ENCODE measurements around the gene ZNF200. TPM values are rescaled to one million over a fixed set of nuclear protein-coding genes. Genes with fewer than 3 reads are reported as not detected.
A peak's percentile ranks its signal among the peaks of the same experiment; 100 is the strongest.

The ZNF200 gene
- total RNA-seq, 2 experiments from 2014 or later = 9.7 to 10.1 TPM

DNA sequence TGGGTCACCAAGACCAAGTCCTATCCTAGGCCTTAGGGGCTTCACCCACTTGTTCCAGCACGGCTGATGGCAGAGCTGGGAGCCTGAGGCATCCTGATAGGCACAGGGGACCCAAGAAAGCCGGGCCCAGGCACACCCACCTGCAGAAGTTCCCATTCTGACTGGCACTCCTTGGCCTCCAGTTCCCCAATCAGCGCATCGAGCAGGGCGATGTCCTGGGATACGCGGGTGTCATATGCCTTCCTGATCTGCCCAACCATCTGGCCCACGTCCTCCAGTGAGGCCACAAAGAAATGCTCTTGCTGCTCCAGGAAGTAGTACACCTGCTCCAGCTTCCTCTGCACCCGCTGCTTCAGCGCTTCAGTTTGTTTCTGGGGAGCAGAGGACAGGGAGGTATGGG is 11.9 kb upstream of the ZNF200 start:
- Mint-ChIP-seq H3K4me3 (no peak overlapping the region), H3K27ac (no peak overlapping the region), H3K4me1 (ENCODE audit: low read depth) (no peaks in the 10 kb centered on the region), H3K27me3 (ENCODE audit: low read depth) (no peaks in the 10 kb centered on the region), H3K36me3 (ENCODE audit: low read depth) (no peaks in the 10 kb centered on the region), H3K9me3 (no peaks in the 10 kb centered on the region)
- intact Hi-C loops (cut with micrococcal nuclease) = no loop called here
- no peak for DNase-seq
- CTCF ChIA-PET = no interaction called here

DNA sequence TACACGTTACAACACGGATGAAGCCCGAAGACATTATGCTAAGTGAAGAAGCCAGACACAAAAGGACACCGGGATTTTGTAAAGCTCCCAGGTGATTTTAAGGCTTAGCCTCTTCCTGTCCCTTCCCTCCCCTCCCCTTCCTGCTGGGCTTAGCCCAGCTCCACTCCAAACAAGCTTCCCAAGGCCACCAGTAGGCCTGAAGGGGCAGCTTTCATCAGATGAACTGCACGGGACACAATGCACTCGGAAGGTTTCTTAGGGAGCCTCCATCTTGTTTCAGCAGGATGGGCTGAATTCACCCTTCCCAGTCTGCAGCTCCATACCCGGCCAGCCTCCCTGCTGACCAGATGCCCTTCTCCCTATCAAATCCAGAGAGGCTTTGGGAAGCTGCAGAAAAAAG is 11.0 kb upstream of the ZNF200 start:
- H3K27ac Mint-ChIP-seq = no peak overlapping the region
- no peaks in the 10 kb centered on the region for H3K4me1 Mint-ChIP-seq (ENCODE audit: low read depth)
- intact Hi-C loops (cut with micrococcal nuclease) = no loop called here
- H3K27me3 Mint-ChIP-seq (ENCODE audit: low read depth) = no peaks in the 10 kb centered on the region
- no peaks in the 10 kb centered on the region for H3K36me3 Mint-ChIP-seq (ENCODE audit: low read depth)
- CTCF ChIA-PET = interaction anchor here (0.6 kb wide), 1 partner anchor 244 kb away, joined by 3 read pairs; no protein-coding TSS in a partner anchor
- no peak for DNase-seq
- H3K4me3 Mint-ChIP-seq = no peak overlapping the region
- H3K9me3 Mint-ChIP-seq = no peaks in the 10 kb centered on the region

DNA sequence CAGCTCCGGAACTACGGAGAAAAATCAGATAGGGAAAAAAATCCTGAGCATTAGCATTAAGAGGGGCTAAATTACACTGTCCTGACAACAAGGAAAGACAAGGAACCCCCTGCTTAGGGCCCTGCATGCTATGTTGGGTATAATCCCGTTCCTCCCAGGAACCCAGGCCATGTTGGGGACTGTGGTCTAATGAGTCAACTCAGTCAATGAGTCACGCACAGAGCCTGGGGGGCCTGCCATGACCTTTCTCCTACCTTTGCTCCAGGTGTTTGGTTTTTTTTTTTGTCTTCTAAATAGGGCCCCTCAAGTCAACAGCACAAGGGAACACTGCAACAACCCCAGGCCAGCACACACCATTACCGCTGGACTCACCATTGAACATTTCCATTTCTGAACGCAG is 8.9 kb upstream of the ZNF200 start:
- no peaks in the 10 kb centered on the region for H3K9me3 Mint-ChIP-seq
- no peaks in the 10 kb centered on the region for H3K36me3 Mint-ChIP-seq (ENCODE audit: low read depth)
- no peak for DNase-seq
- H3K27ac Mint-ChIP-seq = peak overlapping the region; percentile 15
- CTCF ChIA-PET = no interaction called here
- H3K27me3 Mint-ChIP-seq (ENCODE audit: low read depth) = no peaks in the 10 kb centered on the region
- intact Hi-C loops (cut with micrococcal nuclease) = no loop called here
- H3K4me3 Mint-ChIP-seq = no peak overlapping the region
- H3K4me1 Mint-ChIP-seq (ENCODE audit: low read depth) = no peaks in the 10 kb centered on the region

DNA sequence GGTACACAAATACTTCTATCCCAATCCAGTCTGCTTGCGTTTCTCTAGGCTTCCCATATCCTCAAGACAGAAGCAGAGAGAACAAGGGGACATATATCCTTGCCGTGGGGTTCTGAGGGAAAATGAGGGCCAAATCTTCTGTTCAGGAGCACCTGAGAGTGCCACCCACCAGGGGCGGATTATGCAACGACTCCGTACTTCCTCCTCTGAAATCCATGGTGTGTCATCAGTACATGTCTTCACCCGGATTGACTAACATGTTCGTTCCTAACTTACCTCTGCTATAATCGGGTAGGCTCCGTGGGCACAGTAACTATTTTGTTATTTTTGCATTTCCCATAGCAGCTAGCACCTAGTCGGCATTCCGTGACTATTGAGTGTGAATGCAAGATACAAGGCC is 7.8 kb upstream of the ZNF200 start:
- Mint-ChIP-seq H3K27me3 (ENCODE audit: low read depth) (no peaks in the 10 kb centered on the region), H3K36me3 (ENCODE audit: low read depth) (no peaks in the 10 kb centered on the region), H3K9me3 (no peaks in the 10 kb centered on the region), H3K4me3 (no peak overlapping the region), H3K4me1 (ENCODE audit: low read depth) (no peaks in the 10 kb centered on the region), H3K27ac (no peak overlapping the region)
- DNase-seq = no peak
- intact Hi-C loops (cut with micrococcal nuclease) = no loop called here
- CTCF ChIA-PET = no interaction called here

DNA sequence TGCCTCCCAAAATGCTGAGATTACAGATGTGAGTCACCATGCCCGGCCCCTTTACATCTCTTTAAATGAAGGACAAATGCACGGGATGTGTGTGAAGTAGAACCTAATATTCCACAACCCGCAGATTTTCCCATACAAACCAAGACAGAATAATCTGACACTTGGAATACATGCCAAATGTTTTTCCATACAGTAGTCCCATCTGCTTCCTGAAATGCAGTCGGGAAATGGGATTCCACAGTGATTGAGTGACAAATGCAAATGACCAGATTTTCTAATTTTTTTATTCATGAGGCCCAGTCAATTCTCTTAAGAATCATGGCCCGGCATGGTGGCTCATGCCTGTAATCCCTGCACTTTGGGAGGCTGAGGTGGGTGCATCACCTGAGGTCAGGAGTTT is 6.8 kb upstream of the ZNF200 start:
- H3K4me1 Mint-ChIP-seq (ENCODE audit: low read depth) = no peaks in the 10 kb centered on the region
- H3K36me3 Mint-ChIP-seq (ENCODE audit: low read depth) = no peaks in the 10 kb centered on the region
- H3K27ac Mint-ChIP-seq = no peak overlapping the region
- CTCF ChIA-PET = no interaction called here
- no peak overlapping the region for H3K4me3 Mint-ChIP-seq
- intact Hi-C loops (cut with micrococcal nuclease) = no loop called here
- DNase-seq = no peak
- no peaks in the 10 kb centered on the region for H3K27me3 Mint-ChIP-seq (ENCODE audit: low read depth)
- H3K9me3 Mint-ChIP-seq = no peaks in the 10 kb centered on the region

DNA sequence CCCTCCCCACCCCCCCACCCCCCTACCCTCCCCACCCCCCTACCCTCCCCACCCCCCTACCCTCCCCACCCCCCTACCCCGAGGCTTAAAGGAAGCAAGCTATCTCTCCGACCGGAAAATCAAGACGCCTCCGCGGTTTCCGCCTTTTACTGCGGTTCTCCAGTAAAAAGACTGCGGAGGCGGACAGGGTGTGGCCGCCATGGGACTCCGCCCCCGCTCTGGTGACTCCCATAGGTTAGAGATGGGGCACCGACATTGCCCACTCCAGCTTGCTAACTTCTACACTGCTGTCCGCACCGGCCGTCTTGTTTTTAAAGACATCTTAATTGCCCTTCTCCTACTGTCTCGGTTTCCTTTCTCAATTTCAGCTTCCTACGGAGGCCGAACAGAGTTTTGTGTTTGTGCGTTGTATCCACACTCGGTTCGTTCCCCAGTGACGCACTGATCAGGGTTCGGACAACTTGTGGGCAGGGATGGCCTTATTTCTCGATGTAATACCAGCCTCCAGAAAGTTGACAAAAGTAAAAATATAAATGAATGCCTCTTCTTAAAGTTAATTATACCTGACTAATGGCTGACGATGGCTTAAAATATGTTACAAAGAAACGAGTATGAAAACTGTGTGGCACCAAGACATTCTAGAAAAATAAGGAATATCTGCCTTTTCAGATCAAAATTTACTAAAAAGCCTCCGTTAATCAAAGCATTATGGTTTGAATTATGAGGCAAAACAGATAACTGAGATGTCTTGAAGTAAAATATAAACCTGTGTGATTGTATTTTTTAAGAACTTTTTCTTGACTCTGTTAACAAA is 1.1 kb upstream of the ZNF200 start:
- Mint-ChIP-seq H3K9me3 (peaks cover 10% of the 10 kb centered on the region), H3K27me3 (ENCODE audit: low read depth) (no peaks in the 10 kb centered on the region), H3K4me1 (ENCODE audit: low read depth) (peaks cover 28% of the 10 kb centered on the region), H3K27ac (peak overlapping the region; percentile 61), H3K4me3 (peak overlapping the region; percentile 71), H3K36me3 (ENCODE audit: low read depth) (peaks cover 28% of the 10 kb centered on the region)
- intact Hi-C loops (cut with micrococcal nuclease) = loop anchor here (1.0 to 2.0 kb wide), 7 partner anchors 21 to 165 kb away; partner anchors contain the start of genes OR1F1, TIGD7, ZNF174 and ZNF263
- DNase-seq = peak; percentile 70
- CTCF ChIA-PET = no interaction called here

DNA sequence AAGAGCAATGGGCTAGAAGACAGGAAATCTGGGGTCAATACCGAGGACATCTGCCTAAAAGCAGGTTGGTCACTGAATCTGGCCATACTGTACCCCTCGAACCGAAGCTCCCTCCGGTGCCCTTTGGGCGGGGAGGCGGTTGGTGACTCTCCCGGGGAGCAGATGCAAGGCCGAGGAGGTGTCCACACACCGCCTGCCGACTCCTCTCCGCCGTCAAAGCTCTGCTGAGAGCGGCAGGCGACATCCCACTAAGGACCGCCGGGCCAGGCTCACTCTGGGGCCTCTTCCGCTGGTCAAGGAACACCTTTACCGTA is 458 bp downstream of the ZNF200 start:
- Mint-ChIP-seq H3K36me3 (ENCODE audit: low read depth) (peaks cover 42% of the 10 kb centered on the region), H3K9me3 (peaks cover 18% of the 10 kb centered on the region)
- intact Hi-C loops (cut with micrococcal nuclease) = loop anchor here (2.0 kb wide), 2 partner anchors 46 to 130 kb away; partner anchors contain the start of gene OR1F1

DNA sequence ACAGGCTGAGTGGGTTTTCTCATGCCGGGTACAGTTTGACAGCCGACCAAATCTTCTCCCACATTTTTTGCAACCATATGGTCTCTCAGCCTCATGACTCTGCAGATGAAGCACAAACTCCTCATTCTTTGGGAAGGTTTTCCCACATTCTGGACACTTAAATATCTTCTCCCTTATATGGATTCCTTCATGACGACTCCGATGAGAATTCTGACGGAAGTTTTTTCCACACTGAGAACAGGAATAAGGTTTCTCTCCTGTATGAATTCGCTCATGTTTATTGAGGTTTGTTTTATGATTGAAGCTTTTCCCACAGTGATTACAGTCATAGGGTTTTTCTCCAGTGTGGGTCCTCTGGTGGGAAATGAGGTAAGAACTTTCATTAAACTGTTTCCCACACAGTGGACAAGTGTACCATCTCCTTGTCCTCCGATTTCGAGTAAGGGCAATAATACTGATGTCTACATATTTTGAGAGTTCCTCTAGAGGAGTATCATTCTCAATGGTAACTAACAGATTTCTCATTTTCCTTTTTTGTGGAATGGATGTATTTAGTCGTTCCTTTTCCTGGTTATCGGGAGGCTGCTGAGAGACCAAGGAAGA is 10.9 kb downstream of the ZNF200 start:
- no peaks in the 10 kb centered on the region for H3K27me3 Mint-ChIP-seq (ENCODE audit: low read depth)
- intact Hi-C loops (cut with micrococcal nuclease) = no loop called here
- H3K4me3 Mint-ChIP-seq = no peak overlapping the region
- H3K36me3 Mint-ChIP-seq (ENCODE audit: low read depth) = peaks cover 70% of the 10 kb centered on the region
- CTCF ChIA-PET = no interaction called here
- no peak overlapping the region for H3K27ac Mint-ChIP-seq
- peaks cover 56% of the 10 kb centered on the region for H3K9me3 Mint-ChIP-seq
- DNase-seq = no peak
- no peaks in the 10 kb centered on the region for H3K4me1 Mint-ChIP-seq (ENCODE audit: low read depth)

More for the DNA sequence above, 458 bp downstream of the ZNF200 start:
- CTCF ChIA-PET = interaction anchor here (0.6 kb wide), 1 partner anchor 88 kb away, joined by 5 read pairs; no protein-coding TSS in a partner anchor
- no peaks in the 10 kb centered on the region for H3K27me3 Mint-ChIP-seq (ENCODE audit: low read depth)
- peaks cover 28% of the 10 kb centered on the region for H3K4me1 Mint-ChIP-seq (ENCODE audit: low read depth)
- DNase-seq = no peak
- H3K27ac Mint-ChIP-seq = peak overlapping the region; percentile 90
- H3K4me3 Mint-ChIP-seq = peak overlapping the region; percentile 83

DNA sequence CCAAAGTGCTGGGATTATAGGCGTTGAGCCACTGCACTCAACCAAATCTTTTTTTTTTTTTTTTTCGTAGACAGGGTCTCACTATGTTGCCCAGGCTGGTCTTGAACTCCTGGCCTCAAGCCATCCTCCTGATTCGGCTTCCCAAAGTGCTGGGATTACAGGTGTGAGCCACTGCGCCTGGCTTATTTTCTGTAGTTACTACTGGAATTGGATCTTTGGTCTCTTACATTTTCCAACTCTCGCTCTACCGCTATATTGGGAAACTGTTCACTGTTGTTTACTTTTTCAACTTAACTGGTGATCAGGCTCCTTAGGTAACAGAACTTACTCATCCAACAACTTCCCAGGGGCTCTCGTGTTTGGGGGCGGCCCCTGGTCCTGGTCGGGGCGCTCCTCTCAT is 14.1 kb downstream of the ZNF200 start:
- peaks cover 10% of the 10 kb centered on the region for H3K4me1 Mint-ChIP-seq (ENCODE audit: low read depth)
- no peaks in the 10 kb centered on the region for H3K27me3 Mint-ChIP-seq (ENCODE audit: low read depth)
- no peak overlapping the region for H3K4me3 Mint-ChIP-seq
- no peak for DNase-seq
- H3K27ac Mint-ChIP-seq = no peak overlapping the region
- H3K9me3 Mint-ChIP-seq = peaks cover 45% of the 10 kb centered on the region
- peaks cover 48% of the 10 kb centered on the region for H3K36me3 Mint-ChIP-seq (ENCODE audit: low read depth)
- CTCF ChIA-PET = no interaction called here
- intact Hi-C loops (cut with micrococcal nuclease) = no loop called here

DNA sequence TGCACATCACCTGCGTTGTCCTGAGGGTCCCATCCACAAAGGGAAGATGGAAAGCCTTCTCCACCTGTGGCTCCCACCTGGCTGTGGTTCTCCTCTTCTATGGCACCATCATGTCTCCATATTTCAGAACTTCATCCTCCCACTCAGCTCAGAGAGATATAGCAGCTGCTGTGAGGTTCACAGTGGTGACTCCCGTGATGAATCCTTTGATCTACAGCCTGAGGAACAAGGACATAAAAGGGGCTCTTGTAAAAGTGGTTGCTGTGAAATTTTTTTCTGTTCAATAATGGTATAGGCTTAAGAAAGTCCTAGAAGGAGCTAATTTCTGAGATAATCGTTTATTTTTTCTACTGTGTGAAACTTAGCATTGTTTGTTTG is 18.7 kb downstream of the ZNF200 start:
- Mint-ChIP-seq H3K4me3 (peak overlapping the region; percentile 54), H3K9me3 (peaks cover 12% of the 10 kb centered on the region), H3K27ac (peak overlapping the region; percentile 96), H3K27me3 (ENCODE audit: low read depth) (no peaks in the 10 kb centered on the region), H3K36me3 (ENCODE audit: low read depth) (peaks cover 15% of the 10 kb centered on the region), H3K4me1 (ENCODE audit: low read depth) (peaks cover 29% of the 10 kb centered on the region)
- intact Hi-C loops (cut with micrococcal nuclease) = no loop called here
- CTCF ChIA-PET = interaction anchor here (0.6 kb wide), 1 partner anchor 44 kb away, joined by 6 read pairs; no protein-coding TSS in a partner anchor
- DNase-seq = peak; percentile 37

DNA sequence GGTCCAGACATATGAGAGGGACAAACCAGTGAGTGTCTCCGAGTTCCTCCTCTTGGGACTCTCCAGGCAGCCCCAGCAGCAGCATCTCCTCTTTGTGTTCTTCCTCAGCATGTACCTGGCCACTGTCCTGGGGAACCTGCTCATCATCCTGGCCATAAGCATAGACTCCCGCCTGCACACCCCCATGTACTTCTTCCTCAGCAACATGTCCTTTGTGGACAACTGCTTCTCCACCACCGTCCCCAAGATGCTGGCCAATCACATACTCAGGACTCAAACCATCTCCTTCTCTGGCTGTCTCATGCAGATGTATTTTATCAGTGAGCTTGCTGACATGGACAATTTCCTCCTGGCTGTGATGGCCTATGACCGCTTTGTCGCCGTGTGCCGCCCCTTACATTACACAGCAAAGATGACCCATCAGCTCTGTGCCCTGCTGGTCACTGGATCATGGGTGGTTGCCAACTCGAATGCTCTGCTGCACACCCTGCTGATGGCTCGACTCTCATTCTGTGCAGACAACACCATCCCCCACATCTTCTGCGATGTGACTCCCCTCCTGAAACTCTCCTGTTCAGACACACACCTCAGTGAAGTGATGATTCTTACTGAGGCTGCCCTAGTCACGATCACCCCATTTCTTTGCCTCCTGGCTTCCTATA is 19.2 kb downstream of the ZNF200 start:
- H3K9me3 Mint-ChIP-seq = peaks cover 10% of the 10 kb centered on the region
- CTCF ChIA-PET = interaction anchor here (0.6 kb wide), 1 partner anchor 44 kb away, joined by 6 read pairs; no protein-coding TSS in a partner anchor
- peak overlapping the region; percentile 96 for H3K27ac Mint-ChIP-seq
- intact Hi-C loops (cut with micrococcal nuclease) = loop anchor here (1.0 kb wide), 5 partner anchors 20 to 68 kb away; partner anchors contain the start of genes ZNF200 and ZNF263
- no peaks in the 10 kb centered on the region for H3K27me3 Mint-ChIP-seq (ENCODE audit: low read depth)
- H3K4me1 Mint-ChIP-seq (ENCODE audit: low read depth) = peaks cover 30% of the 10 kb centered on the region
- DNase-seq = peak; percentile 42
- peaks cover 10% of the 10 kb centered on the region for H3K36me3 Mint-ChIP-seq (ENCODE audit: low read depth)
- H3K4me3 Mint-ChIP-seq = peak overlapping the region; percentile 54

DNA sequence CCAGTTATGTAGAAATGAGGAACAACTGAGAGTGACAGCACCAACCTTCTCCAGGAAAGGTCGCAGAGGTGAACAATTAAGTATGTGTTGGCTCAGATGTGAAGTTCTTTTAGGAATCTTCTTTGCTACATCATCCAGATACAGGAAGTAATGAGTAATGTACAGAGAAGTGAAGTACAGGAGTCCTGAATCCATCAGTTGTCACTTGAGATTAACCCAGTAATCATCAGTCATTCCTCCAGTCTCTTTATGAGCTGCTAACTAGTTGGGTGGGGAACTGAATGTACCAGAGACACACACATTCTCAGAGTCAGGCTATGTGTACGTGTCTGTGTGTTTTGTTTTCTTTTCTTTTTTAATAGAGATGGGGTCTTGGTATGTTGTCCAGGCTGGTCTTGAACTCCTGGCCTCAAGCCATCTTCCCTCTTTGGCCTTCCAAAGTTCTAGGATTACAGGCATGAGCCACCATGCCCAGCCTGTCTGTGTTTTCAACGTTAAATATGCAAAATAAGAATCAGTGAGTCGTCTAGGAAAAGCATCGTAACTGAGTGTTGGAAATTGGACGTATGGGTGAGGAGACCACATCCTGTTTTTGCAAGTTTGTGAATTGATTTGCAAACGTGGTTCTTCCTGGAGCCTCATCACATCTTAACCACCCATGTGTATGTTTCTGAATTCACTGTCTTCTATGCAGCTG is 19.9 kb downstream of the ZNF200 start:
- intact Hi-C loops (cut with micrococcal nuclease) = loop anchor here (1.0 kb wide), 5 partner anchors 20 to 68 kb away; partner anchors contain the start of genes ZNF200 and ZNF263
- Mint-ChIP-seq H3K9me3 (peaks cover 10% of the 10 kb centered on the region), H3K36me3 (ENCODE audit: low read depth) (peaks cover 10% of the 10 kb centered on the region), H3K4me1 (ENCODE audit: low read depth) (peaks cover 31% of the 10 kb centered on the region), H3K27ac (peak overlapping the region; percentile 96), H3K27me3 (ENCODE audit: low read depth) (no peaks in the 10 kb centered on the region), H3K4me3 (peak overlapping the region; percentile 54)
- CTCF ChIA-PET = no interaction called here
- DNase-seq = peak; percentile 76

All from activated naive CD4-positive, alpha-beta T cell treated with anti-CD3 and anti-CD28 coated beads for 36 hours (primary cell).